Esophagus squamous epithelium (tissue), 5 donors: ENCODE measurements around the gene COL23A1. TPM values are rescaled to one million over a fixed set of nuclear protein-coding genes. Genes with fewer than 3 reads are reported as not detected.

Experiments used
- DNase-seq: peaks from one replicate; lab custom pipeline; 2025; lab: John Stamatoyannopoulos, UW
- H3K27ac ChIP-seq, 4 donors: fragments of 200-600 bp; sonication (generic); one replicate each; pipeline ENCODE4 v1.5.1; 2016 to 2019; ENCODE audit warnings: mild to moderate bottlenecking in 1 of 4
- H3K27me3 ChIP-seq, 4 donors: fragments of 200-600 bp; sonication (generic); 1 replicate in 3 of 4; 2 replicates in 1 of 4; pipeline versions ENCODE4 v1.5.1 to v1.6.0; 2017 to 2021; ENCODE audit warnings: antibody characterized with exemption in 1 of 4
- H3K36me3 ChIP-seq, 3 donors: fragments of 200-600 bp; sonication (generic); one replicate each; pipeline ENCODE4 v1.5.1; 2016 to 2019
- H3K4me1 ChIP-seq, 3 donors: fragments of 200-600 bp; sonication (generic); one replicate each; pipeline ENCODE4 v1.5.1; 2017 to 2019
- H3K4me3 ChIP-seq, 4 donors: fragments of 200-600 bp; sonication (generic); 1 replicate in 3 of 4; 2 replicates in 1 of 4; pipeline ENCODE4 v1.5.1; 2016 to 2019; ENCODE audit warnings: mild to moderate bottlenecking in 2 of 4, moderate library complexity in 1 of 4
- H3K9me3 ChIP-seq, 3 donors: fragments of 200-600 bp; sonication (generic); one replicate each; pipeline ENCODE4 v1.5.1; 2016 to 2019
- POLR2A ChIP-seq, 4 donors: fragments of 450-650 bp; IDR thresholded peaks; one replicate each; pipeline ENCODE4 v1.6.1; 2017; ENCODE audit warnings: antibody characterized with exemption in 4 of 4, mild to moderate bottlenecking in 4 of 4, moderate library complexity in 3 of 4
- WGBS, 2 donors: methylation state at CpG; one replicate each; pipeline ENCODE4 v1.1.5; 2018; 5-methylcytosine and 5-hydroxymethylcytosine counted together
- intact Hi-C: fragments of 100-400 bp; cut with DNase I; formaldehyde crosslinking; loops from one replicate; pipeline ENCODE4 v1.15.0; 2022
- total RNA-seq, 4 donors: library from RNA; depleted of rRNA; stranded (reverse); fragments of >200 nt; gene quantifications; one replicate each; pipeline ENCODE4 v1.1.0, GENCODE V29; 2016
- TF ChIP-seq, protein P1 (sequence below), 6 experiments: fragments of 450-650 bp in 4 of 6; fragments of 200-600 bp in 2 of 6; sonication (generic) in 2 of 6; IDR thresholded peaks; one replicate each; pipeline ENCODE4 v1.5.1; 2016 to 2019; ENCODE audit warnings: antibody characterized with exemption in 6 of 6, mild to moderate bottlenecking in 4 of 6, moderate library complexity in 4 of 6
- donor health status: DM: yes; HTN: yes; CAD: no.

The COL23A1 gene
- total RNA-seq, 4 donors from 2014 or later, result 0.41 to 1.5 (median 0.44) TPM; not detected in 1

GRCh38 chr5:178583279-178583678 is 6.9 kb downstream of the COL23A1 start:
- Histone ChIP-seq H3K4me3 (no peak overlapping the region), H3K27me3 (peaks cover 0 to 49% (median 0%) of the 10 kb centered on the region in 4 donors), H3K36me3 (no peaks in the 10 kb centered on the region), H3K9me3 (no peaks in the 10 kb centered on the region), H3K4me1 (no peaks in the 10 kb centered on the region), H3K27ac (no peak overlapping the region)
- intact Hi-C loops, result loop anchor here (10.0 kb wide), 1 partner anchor 298 kb away; no protein-coding TSS in a partner anchor
- no peak for DNase-seq
- 91 to 100% methylated on average over 4 to 6 of the region's 8 CpGs for WGBS, 2 donors
- TF ChIP-seq, protein P1, sequence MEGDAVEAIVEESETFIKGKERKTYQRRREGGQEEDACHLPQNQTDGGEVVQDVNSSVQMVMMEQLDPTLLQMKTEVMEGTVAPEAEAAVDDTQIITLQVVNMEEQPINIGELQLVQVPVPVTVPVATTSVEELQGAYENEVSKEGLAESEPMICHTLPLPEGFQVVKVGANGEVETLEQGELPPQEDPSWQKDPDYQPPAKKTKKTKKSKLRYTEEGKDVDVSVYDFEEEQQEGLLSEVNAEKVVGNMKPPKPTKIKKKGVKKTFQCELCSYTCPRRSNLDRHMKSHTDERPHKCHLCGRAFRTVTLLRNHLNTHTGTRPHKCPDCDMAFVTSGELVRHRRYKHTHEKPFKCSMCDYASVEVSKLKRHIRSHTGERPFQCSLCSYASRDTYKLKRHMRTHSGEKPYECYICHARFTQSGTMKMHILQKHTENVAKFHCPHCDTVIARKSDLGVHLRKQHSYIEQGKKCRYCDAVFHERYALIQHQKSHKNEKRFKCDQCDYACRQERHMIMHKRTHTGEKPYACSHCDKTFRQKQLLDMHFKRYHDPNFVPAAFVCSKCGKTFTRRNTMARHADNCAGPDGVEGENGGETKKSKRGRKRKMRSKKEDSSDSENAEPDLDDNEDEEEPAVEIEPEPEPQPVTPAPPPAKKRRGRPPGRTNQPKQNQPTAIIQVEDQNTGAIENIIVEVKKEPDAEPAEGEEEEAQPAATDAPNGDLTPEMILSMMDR (IDR thresholded peaks at IDR 0.05), result no peak
- no peak for TF ChIP-seq POLR2A (IDR thresholded peaks at IDR 0.05)

GRCh38 chr5:178582291-178582690 is 7.9 kb downstream of the COL23A1 start:
- Histone ChIP-seq H3K27ac (no peak overlapping the region), H3K4me1 (no peaks in the 10 kb centered on the region), H3K4me3 (no peak overlapping the region), H3K36me3 (no peaks in the 10 kb centered on the region), H3K9me3 (no peaks in the 10 kb centered on the region), H3K27me3 (peaks cover 0 to 49% (median 0%) of the 10 kb centered on the region in 4 donors)
- intact Hi-C loops, result loop anchor here (10.0 kb wide), 1 partner anchor 297 kb away; no protein-coding TSS in a partner anchor
- DNase-seq, result no peak
- TF ChIP-seq, protein P1 (IDR thresholded peaks at IDR 0.05), result no peak
- no peak for TF ChIP-seq POLR2A (IDR thresholded peaks at IDR 0.05)
- WGBS, 2 donors, result 80 to 83% methylated on average over 7 to 12 of the region's 13 CpGs

DNA sequence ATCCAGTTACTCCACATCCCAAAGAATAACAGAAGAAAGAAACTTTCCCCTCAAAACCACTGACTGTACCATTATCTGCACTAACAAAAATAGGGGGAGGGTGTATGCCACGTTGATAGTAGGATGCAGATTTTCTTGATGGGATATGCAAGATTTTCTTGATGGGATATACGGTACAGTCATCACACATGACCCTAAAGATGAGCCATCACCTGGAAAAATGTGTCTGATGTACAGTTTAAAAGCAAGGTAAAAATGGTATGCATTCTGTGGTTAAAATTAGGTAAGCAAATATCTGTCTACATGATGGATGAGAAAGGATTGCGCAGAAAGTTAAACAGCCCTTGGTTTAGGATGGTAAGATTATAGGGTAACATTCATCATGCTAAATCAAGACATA is 8.6 kb downstream of the COL23A1 start:
- 56 to 61% methylated on average over 3 of the region's 3 CpGs for WGBS, 2 donors
- Histone ChIP-seq H3K4me3 (no peak overlapping the region), H3K36me3 (no peaks in the 10 kb centered on the region), H3K9me3 (no peaks in the 10 kb centered on the region), H3K27ac (no peak overlapping the region), H3K4me1 (peaks cover 0 to 7% (median 4%) of the 10 kb centered on the region in 3 donors), H3K27me3 (peaks cover 0 to 56% (median 0%) of the 10 kb centered on the region in 4 donors)
- no peak for TF ChIP-seq POLR2A (IDR thresholded peaks at IDR 0.05)
- TF ChIP-seq, protein P1 (IDR thresholded peaks at IDR 0.05), result no peak
- DNase-seq, result no peak
- intact Hi-C loops, result loop anchor here (10.0 kb wide), 1 partner anchor 297 kb away; no protein-coding TSS in a partner anchor

DNA sequence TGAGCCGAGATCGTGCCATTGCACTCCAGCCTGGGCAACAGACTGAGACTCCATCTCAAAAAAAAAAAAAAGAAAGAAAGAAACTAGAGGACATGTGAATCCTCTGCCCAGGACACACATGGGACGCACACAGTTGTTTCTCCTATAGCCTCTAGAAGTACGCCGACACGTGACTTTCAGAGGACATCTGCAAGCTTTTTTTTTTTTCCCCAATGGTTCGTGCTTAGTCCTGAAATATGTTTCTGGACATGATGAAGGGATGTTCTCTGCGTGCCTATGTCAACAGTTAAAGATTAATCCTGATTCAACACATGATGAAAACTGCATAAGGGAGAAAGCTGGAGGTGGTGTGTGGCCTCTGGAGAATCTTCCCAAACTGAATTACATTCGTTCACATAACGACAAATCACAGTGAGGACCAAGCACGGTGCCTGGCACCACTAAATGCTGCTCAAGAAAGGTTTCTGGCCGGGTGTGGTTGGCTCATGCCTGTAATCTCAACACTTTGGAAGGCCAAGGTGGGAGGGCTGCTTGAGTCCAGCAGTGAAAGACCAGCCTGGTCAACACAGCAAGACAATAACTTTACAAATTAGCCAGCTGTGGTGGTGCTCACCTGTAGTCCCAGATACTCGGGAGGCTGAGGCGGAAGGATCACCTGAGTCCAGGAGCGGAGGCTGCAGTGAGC is 9.8 kb downstream of the COL23A1 start:
- Histone ChIP-seq H3K27ac (no peak overlapping the region), H3K27me3 (peaks cover 0 to 59% (median 3%) of the 10 kb centered on the region in 4 donors), H3K4me1 (peaks cover 0 to 13% (median 5%) of the 10 kb centered on the region in 3 donors), H3K36me3 (no peaks in the 10 kb centered on the region), H3K4me3 (no peak overlapping the region), H3K9me3 (no peaks in the 10 kb centered on the region)
- TF ChIP-seq POLR2A (IDR thresholded peaks at IDR 0.05), result no peak
- TF ChIP-seq, protein P1 (IDR thresholded peaks at IDR 0.05), result no peak
- WGBS, 2 donors, result 80 to 83% methylated on average over 12 to 13 of the region's 15 CpGs
- intact Hi-C loops, result loop anchor here (10.0 kb wide), 1 partner anchor 296 kb away; no protein-coding TSS in a partner anchor
- DNase-seq, result no peak

- TF ChIP-seq, protein P1 (IDR thresholded peaks at IDR 0.05), result no peak
- no peak for TF ChIP-seq POLR2A (IDR thresholded peaks at IDR 0.05)
- 80 to 93% methylated on average over 5 to 7 of the region's 7 CpGs for WGBS, 2 donors
- intact Hi-C loops, result no loop called here
- Histone ChIP-seq H3K4me3 (no peak overlapping the region), H3K4me1 (peaks cover 0 to 13% (median 5%) of the 10 kb centered on the region in 3 donors), H3K36me3 (no peaks in the 10 kb centered on the region), H3K27ac (no peak overlapping the region), H3K27me3 (peaks cover 0 to 72% (median 3%) of the 10 kb centered on the region in 4 donors), H3K9me3 (no peaks in the 10 kb centered on the region)
- no peak for DNase-seq
These were observed 12.2 kb downstream of the COL23A1 start for GRCh38 chr5:178577944-178578343.
